ENCODE data around the gene PPP6R2.
"Not testable (repeated sequence)": the region's sequence is repeated elsewhere in the genome, so short reads cannot be mapped to it uniquely, and the experiment has no call there.

The PPP6R2 gene

DNA sequence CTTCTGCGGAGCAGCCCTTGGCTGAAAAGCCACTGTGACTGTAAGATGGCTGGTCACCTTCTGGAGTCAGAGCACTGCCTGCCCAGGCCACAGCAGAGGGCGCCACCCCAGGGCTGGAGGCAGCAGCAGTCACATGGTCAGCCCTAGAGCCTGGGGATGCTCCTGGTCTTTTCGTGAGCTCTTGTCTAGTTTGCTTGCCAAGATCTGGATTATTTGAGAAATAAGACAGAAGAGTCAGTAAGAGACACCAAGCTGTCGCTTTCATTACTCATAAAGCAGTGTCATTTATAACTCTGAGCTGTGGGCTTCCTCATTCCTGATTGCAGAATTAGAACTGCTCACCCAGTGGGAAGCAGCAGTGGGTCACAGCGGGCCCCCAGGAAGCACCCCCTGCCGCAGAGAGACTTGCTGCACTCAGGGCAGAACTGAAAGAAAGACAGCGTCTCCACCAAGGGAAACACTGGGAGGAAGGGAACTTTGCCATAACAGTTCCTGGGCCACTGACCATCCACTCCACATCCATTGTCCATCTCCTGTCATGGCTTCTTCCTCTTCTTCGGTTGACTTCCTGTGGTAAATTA, 56.7 kb downstream of the PPP6R2 start:
- no peak for DNase-seq (ENCODE audit: low read depth)

DNA sequence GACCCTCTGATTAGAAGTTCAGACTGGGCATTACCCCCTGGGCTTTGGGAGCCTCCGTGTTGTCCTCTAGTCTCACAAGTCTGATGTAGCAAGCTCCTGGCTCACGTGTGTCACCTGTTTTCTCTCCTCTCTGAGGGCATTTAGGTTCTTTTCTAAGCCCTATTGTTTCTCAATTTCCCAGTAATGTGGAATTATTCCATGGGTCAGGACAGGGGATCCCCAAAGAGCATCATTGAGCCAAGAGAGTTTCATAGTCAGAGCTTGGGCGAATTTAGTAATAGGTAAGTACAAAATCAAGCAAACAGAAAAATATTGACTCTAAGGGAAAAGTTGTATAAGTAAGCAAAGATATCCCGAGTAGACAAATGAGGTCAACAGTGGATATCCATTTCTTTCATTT, 57.3 kb downstream of the PPP6R2 start:
- no peak for DNase-seq (ENCODE audit: low read depth)

DNA sequence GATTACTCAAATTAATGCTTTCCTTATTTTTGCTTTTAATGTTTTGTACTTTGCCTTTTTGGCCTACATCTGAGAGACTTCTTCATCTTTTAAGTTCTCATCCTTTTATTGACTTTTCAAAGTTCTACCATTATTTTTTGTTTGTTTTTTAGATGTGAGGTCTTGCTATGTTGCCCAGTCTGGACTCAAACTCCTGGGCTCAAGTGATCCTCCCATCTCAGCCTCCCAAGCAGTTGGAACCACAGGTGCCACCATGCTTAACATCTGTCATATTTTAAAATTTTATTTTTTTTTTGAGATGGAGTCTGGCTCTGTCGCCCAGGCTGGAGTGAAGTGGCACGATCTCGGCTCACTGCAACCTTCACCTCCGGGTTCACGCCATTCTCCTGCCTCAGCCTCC, 57.8 kb downstream of the PPP6R2 start:
- DNase-seq (ENCODE audit: low read depth), result no peak

GRCh38 chr22:50401907-50402306, 58.8 kb downstream of the PPP6R2 start:
- DNase-seq (ENCODE audit: low read depth), result no peak

DNA sequence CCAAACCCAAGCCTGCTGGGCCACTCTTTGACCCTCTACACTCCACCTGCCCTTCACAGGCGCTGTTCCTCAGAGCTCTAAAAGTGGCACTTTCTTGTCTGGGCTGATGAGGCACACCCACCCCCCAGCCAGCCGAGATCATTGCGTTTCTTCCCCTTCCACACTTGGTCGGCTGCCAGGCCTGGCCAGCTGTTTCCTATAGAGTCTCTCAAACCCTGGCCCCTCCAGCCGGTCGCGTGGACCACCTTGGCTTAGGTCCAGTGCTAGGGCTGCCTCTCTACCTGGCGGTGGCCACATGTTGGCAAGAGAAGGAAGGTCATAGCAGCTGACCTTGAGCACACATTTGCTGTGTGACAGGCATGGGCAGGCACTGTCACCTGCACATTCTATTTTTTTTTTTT, 60.6 kb downstream of the PPP6R2 start:
- DNase-seq (ENCODE audit: low read depth), result no peak

DNA sequence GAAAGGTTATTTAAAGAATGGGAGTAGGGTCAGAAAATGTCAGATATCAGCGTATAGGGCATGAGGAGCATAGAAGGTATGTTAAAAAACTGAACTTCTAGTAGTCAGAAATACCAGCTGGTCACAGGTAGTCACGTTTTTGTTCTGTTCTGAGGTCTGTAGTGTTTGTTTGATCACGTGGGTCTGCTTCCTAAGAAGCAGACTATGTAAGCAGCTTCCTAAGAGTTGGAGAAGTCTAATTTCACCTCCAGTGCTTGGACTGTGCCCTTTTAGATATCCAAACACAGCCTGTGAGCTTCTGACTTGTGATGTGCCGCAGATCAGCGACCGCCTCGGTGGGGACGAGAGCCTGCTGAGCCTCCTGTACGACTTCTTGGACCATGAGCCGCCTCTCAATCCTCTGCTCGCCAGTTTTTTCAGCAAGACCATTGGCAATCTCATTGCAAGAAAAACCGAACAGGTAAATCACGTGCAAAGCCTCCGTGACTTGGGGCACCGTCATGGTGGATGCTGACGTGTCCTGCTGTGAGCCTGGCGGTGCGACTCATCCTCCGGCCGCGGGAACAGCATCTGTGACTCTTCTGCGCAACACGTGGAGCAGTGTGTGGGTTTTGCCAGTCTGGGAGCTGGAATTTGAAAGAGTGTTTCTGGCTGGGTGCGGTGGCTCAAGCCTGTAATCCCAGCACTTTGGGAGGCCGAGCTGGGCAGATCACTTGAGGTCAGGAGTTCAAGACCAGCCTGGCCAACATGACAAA, 63.5 kb downstream of the PPP6R2 start:
- no peak for DNase-seq (ENCODE audit: low read depth)

DNA sequence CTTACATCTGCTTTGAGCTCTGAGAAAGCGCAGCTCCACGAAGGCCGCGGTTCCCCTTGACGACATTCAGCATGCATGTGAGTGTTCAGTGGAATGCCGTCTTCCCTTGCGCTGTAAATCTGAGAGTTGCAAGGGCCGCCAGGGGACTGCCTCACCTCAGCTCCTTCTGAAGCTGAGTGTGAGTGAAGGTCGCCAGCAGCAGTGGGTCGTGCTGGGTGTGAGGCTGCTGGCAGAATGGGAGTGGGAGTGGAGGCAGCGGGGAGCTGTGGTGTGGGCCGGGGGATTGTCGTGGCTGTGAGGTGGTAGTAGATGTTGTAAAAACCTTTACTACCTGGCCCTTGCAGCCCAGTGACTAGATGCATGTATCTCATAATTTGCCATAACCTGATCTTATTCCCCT, 65.2 kb downstream of the PPP6R2 start:
- no peak for DNase-seq (ENCODE audit: low read depth)

DNA sequence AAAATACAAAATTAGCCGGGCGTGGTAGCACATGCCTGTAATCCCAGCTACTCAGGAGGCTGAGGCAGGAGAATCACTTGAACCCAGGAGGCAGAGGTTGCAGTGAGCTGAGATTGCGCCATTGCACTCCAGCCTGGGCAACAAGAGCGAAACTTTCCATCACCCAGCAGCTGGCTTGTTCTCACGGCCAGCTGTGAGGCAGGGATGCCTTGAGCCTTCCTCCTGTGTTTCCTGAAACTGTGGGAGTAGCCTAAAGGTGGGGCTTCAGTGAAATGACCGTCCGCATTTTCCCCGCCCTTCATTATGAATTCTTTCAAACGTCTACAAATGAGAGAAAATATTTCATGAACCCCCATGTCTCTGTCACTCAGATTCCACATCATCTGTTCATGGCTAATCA, 65.8 kb downstream of the PPP6R2 start:
- not testable (repeated sequence) for DNase-seq (ENCODE audit: low read depth)

GRCh38 chr22:50414476-50415248, 71.5 kb downstream of the PPP6R2 start:
- no peak for DNase-seq (ENCODE audit: low read depth)

- DNase-seq (ENCODE audit: low read depth), result no peak
These were observed 72.3 kb downstream of the PPP6R2 start for GRCh38 chr22:50415426-50415825.

- DNase-seq (ENCODE audit: low read depth), result no peak
These were observed 73.9 kb downstream of the PPP6R2 start for GRCh38 chr22:50416996-50417395.

GRCh38 chr22:50417411-50418210, 74.5 kb downstream of the PPP6R2 start:
- DNase-seq (ENCODE audit: low read depth), result no peak

DNA sequence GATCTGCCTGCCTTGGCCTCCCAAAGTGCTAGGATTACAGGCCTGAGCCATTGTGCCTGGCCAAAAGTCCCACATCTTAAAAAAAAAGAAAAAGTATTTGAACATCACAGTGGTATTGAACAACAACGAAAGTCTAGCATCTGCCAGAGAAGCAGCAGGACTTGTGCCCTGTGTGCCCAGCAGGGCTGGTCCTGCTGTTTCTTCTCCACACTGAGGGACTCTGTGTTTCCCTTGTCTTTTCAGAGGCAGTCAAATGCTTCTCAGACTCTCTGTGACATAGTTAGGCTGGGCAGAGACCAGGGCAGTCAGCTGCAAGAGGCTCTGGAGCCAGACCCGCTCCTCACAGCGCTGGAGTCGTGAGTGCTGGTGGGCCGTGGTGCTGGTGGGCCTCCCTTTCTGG, 75.5 kb downstream of the PPP6R2 start:
- no peak for DNase-seq (ENCODE audit: low read depth)

DNA sequence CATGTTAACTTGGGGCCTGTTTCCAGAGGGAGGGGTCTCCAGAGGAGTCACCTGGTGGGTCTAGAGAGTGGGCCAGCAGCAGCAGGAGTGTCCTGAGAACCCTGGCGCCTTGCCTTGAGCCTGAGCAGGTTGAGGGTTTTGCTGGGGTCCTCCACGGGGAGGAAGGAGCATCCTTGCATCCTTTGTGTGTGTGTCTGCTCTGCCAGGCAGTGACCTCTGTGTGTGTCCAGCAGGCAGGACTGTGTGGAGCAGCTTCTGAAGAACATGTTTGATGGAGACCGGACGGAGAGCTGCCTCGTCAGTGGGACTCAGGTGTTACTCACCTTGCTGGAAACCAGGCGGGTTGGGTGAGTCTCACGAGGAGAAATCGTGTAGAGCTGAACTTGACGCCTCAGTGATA, 76.0 kb downstream of the PPP6R2 start:
- DNase-seq (ENCODE audit: low read depth), result no peak

DNA sequence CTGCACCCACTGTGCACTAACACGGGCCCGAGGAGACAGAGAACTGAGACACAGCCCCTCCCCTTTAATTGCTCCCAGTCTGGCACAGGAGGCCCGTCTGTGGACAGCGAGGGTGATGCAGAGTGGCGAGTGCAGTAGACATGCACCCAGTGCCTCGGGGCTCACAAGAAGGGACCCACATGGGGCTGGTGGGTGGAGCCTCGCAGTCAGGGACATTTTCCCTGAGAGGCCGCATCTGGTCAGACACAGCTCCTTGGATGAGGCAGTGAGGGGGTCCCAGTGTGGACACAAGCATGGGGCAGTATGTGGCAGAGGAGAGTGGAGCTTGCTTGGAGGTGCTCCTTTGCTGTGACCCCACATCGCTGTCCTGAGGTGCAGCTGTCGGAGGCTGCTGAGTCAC, 76.9 kb downstream of the PPP6R2 start:
- DNase-seq (ENCODE audit: low read depth), result no peak

DNA sequence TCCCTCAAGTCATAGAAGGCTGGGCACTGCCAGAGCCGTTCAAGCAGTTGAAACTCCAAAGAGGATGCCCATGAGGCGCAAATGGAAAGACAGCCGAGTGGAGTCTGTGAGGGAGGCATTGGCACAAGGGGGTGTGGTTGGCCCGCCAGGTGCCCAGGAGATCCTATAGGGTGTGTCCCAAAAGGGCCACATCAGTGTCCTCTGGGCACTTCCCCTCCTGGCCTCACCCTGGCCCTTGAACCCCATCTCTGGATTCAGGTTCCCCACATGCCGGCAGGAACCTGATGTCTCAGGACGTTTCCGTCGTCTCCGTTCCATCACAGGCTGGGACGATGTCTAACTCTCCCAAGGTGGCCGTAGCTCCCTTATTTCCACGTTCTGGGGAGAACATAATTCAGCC, 77.5 kb downstream of the PPP6R2 start:
- DNase-seq (ENCODE audit: low read depth), result no peak

DNA sequence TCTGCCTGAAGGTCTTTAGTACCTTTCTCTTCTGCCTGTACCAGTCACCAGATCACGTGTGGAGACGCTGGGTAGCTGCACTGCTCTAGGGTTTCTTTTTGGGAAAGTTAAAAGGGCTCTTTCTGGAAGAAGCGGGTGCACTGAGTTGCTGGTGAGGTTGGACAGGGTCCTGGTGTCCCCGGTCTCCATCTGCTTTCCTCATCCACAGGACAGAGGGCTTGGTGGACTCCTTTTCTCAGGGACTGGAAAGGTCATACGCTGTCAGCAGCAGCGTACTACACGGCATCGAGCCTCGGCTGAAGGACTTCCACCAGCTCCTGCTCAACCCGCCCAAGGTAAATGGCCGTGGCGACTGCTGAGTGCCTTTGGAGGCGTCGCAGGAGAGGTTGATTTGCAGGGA, 78.9 kb downstream of the PPP6R2 start:
- DNase-seq (ENCODE audit: low read depth), result no peak

DNA sequence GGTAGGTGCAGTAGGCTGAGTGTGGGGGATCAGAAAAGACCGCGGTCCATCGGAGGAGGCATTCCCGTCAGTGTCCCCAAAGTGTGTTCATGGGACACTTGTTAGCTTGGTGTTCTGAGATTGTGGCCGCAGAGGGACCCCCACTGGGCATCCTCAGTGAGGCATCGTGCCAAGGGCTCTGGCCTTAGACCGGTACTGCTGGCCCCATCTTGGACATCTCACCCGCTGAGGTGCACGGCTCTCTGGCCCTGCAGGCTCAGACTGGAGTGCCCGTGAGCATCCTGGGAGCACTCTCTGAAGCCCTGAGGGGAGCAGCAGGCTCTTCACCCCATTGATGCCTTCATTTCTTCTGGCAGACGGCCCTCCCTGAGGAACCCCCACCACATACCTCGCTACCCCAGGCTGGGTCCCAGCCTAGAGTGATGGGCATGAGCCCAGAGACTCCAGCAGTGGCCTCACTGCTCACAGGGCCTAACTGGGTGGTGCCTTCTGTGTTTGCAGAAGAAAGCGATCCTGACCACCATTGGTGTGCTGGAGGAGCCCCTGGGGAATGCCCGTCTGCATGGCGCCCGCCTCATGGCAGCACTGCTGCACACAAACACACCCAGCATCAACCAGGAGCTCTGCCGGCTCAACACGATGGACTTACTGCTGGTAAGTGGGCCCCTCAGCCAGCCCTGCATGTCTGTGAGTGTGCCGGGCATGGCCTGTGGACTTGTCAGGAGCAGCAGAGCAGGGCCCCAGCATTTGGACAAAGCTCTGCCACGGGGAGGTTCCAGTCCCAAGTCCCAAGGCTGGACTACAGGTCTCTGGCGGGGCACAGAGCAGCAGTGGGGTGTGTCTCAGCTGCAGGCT, 80.1 kb downstream of the PPP6R2 start:
- DNase-seq (ENCODE audit: low read depth), result no peak

DNA sequence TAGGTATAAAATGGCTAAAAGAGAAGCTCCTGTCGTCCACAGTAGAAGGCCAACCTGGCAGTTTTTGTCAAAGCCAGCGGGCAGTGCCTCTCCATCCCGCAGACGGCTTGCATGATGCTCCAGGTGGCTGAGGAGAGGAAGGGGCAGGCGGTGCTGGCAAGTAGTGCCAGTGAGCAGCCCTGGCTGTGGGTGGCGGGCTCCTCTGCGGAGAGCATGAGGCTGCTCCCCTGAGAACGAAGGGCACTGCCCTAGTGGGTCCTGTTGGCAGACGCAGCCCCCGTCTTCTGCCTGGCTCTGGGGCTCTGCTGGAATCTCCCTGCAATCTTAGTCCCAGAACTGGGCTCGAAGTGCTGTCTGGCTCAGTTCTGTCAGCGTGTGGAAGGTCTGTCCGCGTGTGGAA, 80.8 kb downstream of the PPP6R2 start:
- DNase-seq (ENCODE audit: low read depth), result no peak

DNA sequence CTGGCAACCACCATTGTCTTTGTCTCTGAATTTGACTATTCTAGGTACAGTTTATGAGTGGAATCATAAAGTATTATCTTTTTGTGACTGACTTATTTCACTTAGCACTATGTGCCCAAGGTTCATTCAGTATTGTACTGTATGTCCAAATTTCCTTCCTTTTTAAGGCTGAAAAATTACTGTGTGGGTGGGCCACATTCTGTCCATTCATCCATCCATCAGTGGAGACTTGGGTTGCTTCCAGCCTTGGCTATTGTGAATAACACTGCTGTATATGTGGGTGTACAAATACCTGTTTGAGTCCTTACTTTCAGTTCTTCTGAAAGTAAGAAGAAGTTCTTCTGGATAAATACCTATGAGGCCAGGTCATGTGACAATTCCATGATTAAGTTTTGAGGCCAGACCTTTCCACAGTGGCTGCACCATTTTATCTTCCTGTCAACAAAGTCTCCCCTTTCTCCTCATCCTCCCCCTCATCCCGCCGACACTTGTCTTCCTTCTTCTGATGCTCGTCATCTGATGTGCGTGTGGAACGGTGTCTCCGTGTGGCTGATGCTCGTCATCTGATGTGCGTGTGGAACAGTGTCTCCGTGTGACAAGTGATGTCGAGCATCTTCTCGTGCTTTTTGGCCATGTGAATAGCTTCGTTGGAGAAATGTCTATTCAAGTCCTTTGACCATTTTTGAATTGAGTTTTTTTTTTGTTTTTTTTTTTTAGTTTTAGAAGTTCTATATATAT, 82.2 kb downstream of the PPP6R2 start:
- no peak for DNase-seq (ENCODE audit: low read depth)
